Stimulated activated CD8-positive, alpha-beta memory T cell treated with anti-CD3 and anti-CD28 coated beads, Interleukin-12 subunit alpha, Interleukin-12 subunit beta, amount 100 ng/mL, for 24 hours (primary cell): Measurements from ENCODE around the gene CDH23.

Experiments
- DNase-seq: peaks from one replicate; pipeline ENCODE4 v3.0.0-alpha.2; 2020; ENCODE audit errors: extremely low read depth

Gene CDH23

GRCh38 chr10:71707240-71707789 is 310.6 kb downstream of the CDH23 start:
- no peak for DNase-seq

- DNase-seq: no peak
These were observed 311.6 kb downstream of the CDH23 start for GRCh38 chr10:71708301-71708703.

GRCh38 chr10:71708897-71709882 is 312.5 kb downstream of the CDH23 start:
- DNase-seq: no peak

- DNase-seq: no peak
These were observed 313.8 kb downstream of the CDH23 start for GRCh38 chr10:71710519-71710918.

- DNase-seq: no peak
These were observed 314.4 kb downstream of the CDH23 start for GRCh38 chr10:71711052-71711623.

GRCh38 chr10:71712170-71712569 is 315.4 kb downstream of the CDH23 start:
- DNase-seq: no peak

GRCh38 chr10:71712572-71713134 is 315.9 kb downstream of the CDH23 start:
- no peak for DNase-seq

GRCh38 chr10:71713135-71714030 is 316.7 kb downstream of the CDH23 start:
- no peak for DNase-seq

- no peak for DNase-seq
These were observed 317.3 kb downstream of the CDH23 start for GRCh38 chr10:71714031-71714410.

- DNase-seq: no peak
These were observed 317.9 kb downstream of the CDH23 start for GRCh38 chr10:71714592-71714991.

- DNase-seq: no peak
These were observed 318.3 kb downstream of the CDH23 start for GRCh38 chr10:71715026-71715425.

GRCh38 chr10:71715860-71716259 is 319.1 kb downstream of the CDH23 start:
- no peak for DNase-seq

GRCh38 chr10:71716426-71716825 is 319.7 kb downstream of the CDH23 start:
- DNase-seq: no peak

GRCh38 chr10:71717056-71717455 is 320.3 kb downstream of the CDH23 start:
- DNase-seq: no peak

GRCh38 chr10:71717551-71717951 is 320.8 kb downstream of the CDH23 start:
- no peak for DNase-seq

- DNase-seq: no peak
These were observed 321.5 kb downstream of the CDH23 start for GRCh38 chr10:71718165-71718698.

- DNase-seq: no peak
These were observed 322.3 kb downstream of the CDH23 start for GRCh38 chr10:71719042-71719441.

GRCh38 chr10:71719464-71720201 is 322.9 kb downstream of the CDH23 start, which contains the start of gene C10orf105:
C10orf105 (minus strand) TSS chr10:71719778; CDS start chr10:71716337, 3,441 bp downstream.
- no peak for DNase-seq

GRCh38 chr10:71720288-71720687 is 323.6 kb downstream of the CDH23 start:
- no peak for DNase-seq

GRCh38 chr10:71721313-71721712 is 324.6 kb downstream of the CDH23 start:
- DNase-seq: no peak
